GM12892 (cell line): ENCODE measurements around the gene TMEM266.

Source experiments
- DNase-seq: peaks from one replicate; pipeline ENCODE4 v3.0.0; 2011; ENCODE audit not compliant: insufficient read length
- FAIRE-seq: peaks from 2 replicates; lab custom pipeline; 2011; peaks lifted over from hg19 to GRCh38; lab: Jason Lieb, UNC
- POLR2A ChIP-seq: IDR thresholded peaks from 2 replicates; pipeline ENCODE4 v1.6.1; 2011; ENCODE audit warnings: low read depth, low read length, control low read depth
- POLR2AphosphoS5 ChIP-seq: IDR thresholded peaks from 2 replicates; pipeline ENCODE4 v1.6.1; 2011; ENCODE audit warnings: low read depth, low read length, control low read depth
- TAF1 ChIP-seq: IDR thresholded peaks from 2 replicates; pipeline ENCODE4 v1.6.1; 2011; ENCODE audit warnings: low read depth, mild to moderate bottlenecking, control low read depth, low read length, borderline replicate concordance

The TMEM266 gene

GRCh38 chr15:76209942-76210341 is 150.2 kb downstream of the TMEM266 start:
- DNase-seq, result no peak
- FAIRE-seq, result no peak
- no peak for TF ChIP-seq TAF1
- no peak for TF ChIP-seq POLR2A
- no peak for TF ChIP-seq POLR2AphosphoS5

GRCh38 chr15:76215634-76216033 is 155.8 kb downstream of the TMEM266 start:
- TF ChIP-seq POLR2AphosphoS5 (no peak), TAF1 (no peak), POLR2A (no peak)
- FAIRE-seq, result no peak
- no peak for DNase-seq

GRCh38 chr15:76217029-76217881 is 157.5 kb downstream of the TMEM266 start:
- FAIRE-seq, result no peak
- TF ChIP-seq POLR2AphosphoS5 (no peak), POLR2A (no peak), TAF1 (no peak)

GRCh38 chr15:76217882-76218217 is 158.1 kb downstream of the TMEM266 start:
- FAIRE-seq (no peak), DNase-seq (no peak)
- no peak for TF ChIP-seq TAF1
- TF ChIP-seq POLR2A, result no peak
- no peak for TF ChIP-seq POLR2AphosphoS5

More at GRCh38 chr15:76217029-76217881, 157.5 kb downstream of the TMEM266 start:
- no peak for DNase-seq

GRCh38 chr15:76221085-76221767 is 161.4 kb downstream of the TMEM266 start:
- FAIRE-seq, result peak; percentile 56
- TF ChIP-seq POLR2A (no peak), TAF1 (no peak), POLR2AphosphoS5 (no peak)
- DNase-seq, result no peak

- FAIRE-seq, result no peak
- DNase-seq, result no peak
- TF ChIP-seq POLR2A (no peak), POLR2AphosphoS5 (no peak), TAF1 (no peak)
Measured at GRCh38 chr15:76222159-76222558, 162.4 kb downstream of the TMEM266 start.

DNA sequence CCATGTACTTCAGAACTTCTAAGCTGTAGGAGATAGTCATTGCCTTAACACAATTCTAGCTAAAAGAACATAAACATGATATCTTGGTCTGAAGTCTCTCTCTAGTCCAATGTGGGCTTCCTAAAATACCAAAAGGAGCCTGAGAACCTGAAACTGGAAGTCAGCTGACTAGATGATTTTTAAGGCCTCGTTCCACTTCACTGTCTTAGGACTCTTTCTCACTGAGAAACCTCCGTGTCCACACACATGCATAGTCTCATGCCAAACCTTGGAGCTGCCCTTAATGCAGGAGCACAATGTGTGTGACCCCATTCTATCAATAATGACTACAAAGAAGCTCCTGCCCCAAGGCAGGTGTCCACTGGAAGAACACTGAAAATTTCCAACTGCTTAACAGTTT is 163.7 kb downstream of the TMEM266 start:
- TF ChIP-seq POLR2AphosphoS5, result no peak
- no peak for TF ChIP-seq TAF1
- no peak for TF ChIP-seq POLR2A
- DNase-seq (no peak), FAIRE-seq (peak; percentile 84)

GRCh38 chr15:76229266-76229665 is 169.5 kb downstream of the TMEM266 start:
- TF ChIP-seq TAF1, result no peak
- no peak for TF ChIP-seq POLR2A
- no peak for TF ChIP-seq POLR2AphosphoS5
- DNase-seq (no peak), FAIRE-seq (no peak)

DNA sequence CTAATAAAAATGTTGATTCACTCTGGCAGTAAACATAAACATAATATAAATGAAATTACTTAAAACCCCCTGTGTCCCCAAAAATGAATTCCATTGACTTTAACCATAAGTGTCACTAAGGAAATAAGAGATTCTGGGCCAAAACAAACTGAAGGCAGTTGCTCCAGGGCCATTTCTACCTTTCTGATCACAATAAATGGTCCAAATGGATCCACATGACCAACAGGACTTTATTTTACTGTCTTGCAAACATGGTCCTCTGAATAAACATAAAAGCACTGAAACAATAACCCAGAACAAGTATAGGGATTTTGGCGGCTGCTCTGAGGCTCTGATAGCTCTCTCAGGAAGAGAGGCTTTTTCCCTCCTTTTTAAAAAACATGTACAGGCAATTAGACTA is 174.1 kb downstream of the TMEM266 start:
- no peak for DNase-seq
- no peak for FAIRE-seq
- no peak for TF ChIP-seq POLR2AphosphoS5
- no peak for TF ChIP-seq POLR2A
- no peak for TF ChIP-seq TAF1

DNA sequence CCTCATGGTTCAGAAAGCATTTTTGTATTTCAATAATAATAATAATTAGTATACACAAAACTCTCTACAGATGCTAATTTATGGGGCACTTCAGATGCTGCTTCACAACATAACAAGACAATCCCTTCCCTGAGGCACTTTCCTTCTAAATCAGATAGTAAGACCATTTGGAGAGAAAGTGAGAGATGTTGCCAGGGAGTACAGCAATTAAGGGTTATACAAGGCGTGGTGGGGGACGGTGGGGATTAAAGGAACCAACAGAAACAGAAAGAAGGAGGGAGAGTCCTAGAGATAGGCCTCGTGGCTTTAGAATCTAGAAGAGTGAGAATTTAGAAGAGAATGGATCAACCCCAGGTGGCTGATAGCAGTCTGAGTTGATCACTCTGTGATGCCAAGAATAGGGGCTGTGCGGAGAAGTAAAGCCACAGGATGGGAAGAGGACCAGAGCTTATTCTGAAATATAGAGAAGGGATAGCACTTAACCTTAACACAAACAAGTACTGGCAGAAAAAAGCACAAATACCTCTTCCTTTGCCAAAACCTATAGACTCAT is 174.6 kb downstream of the TMEM266 start:
- no peak for TF ChIP-seq TAF1
- no peak for FAIRE-seq
- DNase-seq, result no peak

- peak; percentile 68 for FAIRE-seq
- DNase-seq, result no peak
- TF ChIP-seq POLR2A (no peak), TAF1 (no peak), POLR2AphosphoS5 (no peak)
Measured at GRCh38 chr15:76235186-76235826, 175.5 kb downstream of the TMEM266 start.

- FAIRE-seq, result no peak
- no peak for DNase-seq
- TF ChIP-seq POLR2A, result no peak
- TF ChIP-seq TAF1, result no peak
- TF ChIP-seq POLR2AphosphoS5, result no peak
Measured at GRCh38 chr15:76236350-76236749, 176.6 kb downstream of the TMEM266 start.
